H1 (cell line): ENCODE measurements around the gene ADCK1. TPM values are rescaled to one million over a fixed set of nuclear protein-coding genes. Genes with fewer than 3 reads are reported as not detected.

Experiments
- CTCF ChIA-PET: fragments of 300-600 bp; sonication (Branson Sonifier 250); formaldehyde crosslinking; loops from one replicate; lab custom pipeline; 2021; ENCODE audit not compliant: partially characterized antibody; lab: Charles Lee
- POLR2A ChIA-PET: fragments of 300-600 bp; sonication (Branson Sonifier 250); formaldehyde crosslinking; loops from one replicate; lab custom pipeline; 2021; ENCODE audit warnings: inconsistent platforms; ENCODE audit not compliant: partially characterized antibody; lab: Charles Lee
- DNase-seq, 2 experiments: peaks; one replicate each; pipeline versions ENCODE4 v3.0.0 to v3.0.0-alpha.2; 2010 to 2022; ENCODE audit warnings: low spot score in 2 of 2, low read depth in 1 of 2, mixed read lengths in 1 of 2
- FAIRE-seq: peaks from 2 replicates; lab custom pipeline; 2011; peaks lifted over from hg19 to GRCh38; lab: Jason Lieb, UNC
- H2AFZ ChIP-seq: 2 replicates; pipeline ENCODE4 v1.8.1; 2012; ENCODE audit warnings: low read length, inconsistent platforms
- H2AK5ac ChIP-seq: 2 replicates; pipeline ENCODE4 v1.6.1; 2013; ENCODE audit warnings: low read depth, low read length
- H2BK120ac ChIP-seq: replicated peaks from 2 replicates; pipeline ENCODE3; 2013; ENCODE audit warnings: low read depth, low read length, inconsistent platforms
- H2BK12ac ChIP-seq: 2 replicates; pipeline ENCODE4 v1.6.1; 2013; ENCODE audit warnings: low read depth, low read length
- H2BK15ac ChIP-seq: 2 replicates; pipeline ENCODE4 v1.6.1; 2013; ENCODE audit warnings: low read length
- H2BK20ac ChIP-seq: 2 replicates; pipeline ENCODE4 v1.6.1; 2013; ENCODE audit warnings: low read length
- H2BK5ac ChIP-seq: 2 replicates; pipeline ENCODE4 v1.6.1; 2013; ENCODE audit warnings: low read depth, low read length
- H3K14ac ChIP-seq: 2 replicates; pipeline ENCODE4 v1.6.1; 2013; ENCODE audit warnings: inconsistent platforms; ENCODE audit not compliant: insufficient read length
- H3K18ac ChIP-seq: 2 replicates; pipeline ENCODE4 v1.6.1; 2013; ENCODE audit warnings: low read length; ENCODE audit errors: extremely low read depth
- H3K23ac ChIP-seq: 2 replicates; pipeline ENCODE4 v1.6.1; 2013; ENCODE audit warnings: inconsistent platforms; ENCODE audit not compliant: insufficient read length
- H3K23me2 ChIP-seq: 2 replicates; pipeline ENCODE4 v1.6.1; 2013; ENCODE audit warnings: low read depth, low read length
- H3K27ac ChIP-seq: 2 replicates; pipeline ENCODE4 v1.6.1; 2011; ENCODE audit warnings: low read depth, low read length, inconsistent platforms
- H3K27me3 ChIP-seq, 4 experiments: replicated peaks in 1 of 4; 1 replicate in 1 of 4; 2 replicates in 3 of 4; pipeline versions ENCODE4 v1.6.1 to v1.8.1; 2011 to 2013; ENCODE audit warnings: low read length in 3 of 4, mild to moderate bottlenecking in 3 of 4, inconsistent platforms in 2 of 4, mixed read lengths in 2 of 4, moderate library complexity in 1 of 4; ENCODE audit not compliant: control insufficient read depth in 3 of 4, insufficient read depth in 3 of 4; ENCODE audit errors: extremely low read depth in 1 of 4
- H3K36me3 ChIP-seq, 4 experiments: 2 replicates each; pipeline versions ENCODE4 v1.6.1 to v1.8.1; 2011 to 2013; ENCODE audit warnings: mild to moderate bottlenecking in 4 of 4, low read length in 3 of 4, moderate library complexity in 2 of 4, control low read depth in 1 of 4, inconsistent platforms in 1 of 4; ENCODE audit not compliant: insufficient read depth in 4 of 4, control insufficient read depth in 2 of 4
- H3K4ac ChIP-seq: replicated peaks from 2 replicates; pipeline ENCODE3; 2013; ENCODE audit warnings: low read length, low read depth, mixed read lengths, inconsistent platforms; ENCODE audit not compliant: insufficient read length
- H3K4me1 ChIP-seq, 4 experiments: replicated peaks in 1 of 4; 1 replicate in 1 of 4; 2 replicates in 3 of 4; pipeline versions ENCODE4 v1.6.1 to v1.8.1; 2011 to 2013; ENCODE audit warnings: low read length in 3 of 4, inconsistent platforms in 2 of 4, mixed read lengths in 1 of 4; ENCODE audit not compliant: insufficient read depth in 4 of 4, control insufficient read depth in 3 of 4
- H3K4me2 ChIP-seq, 2 experiments: 2 replicates each; pipeline versions ENCODE4 v1.6.1 to v1.8.1; 2011 to 2013; ENCODE audit warnings: low read depth in 2 of 2, low read length in 2 of 2, control low read depth in 1 of 2, inconsistent platforms in 1 of 2, mild to moderate bottlenecking in 1 of 2; ENCODE audit not compliant: insufficient read depth in 1 of 2
- H3K4me3 ChIP-seq, 4 experiments: fragments of 200-600, 300-600 bp in 1 of 4; sonication (generic), shearing (Covaris generic), sonication (Bioruptor Twin) in 1 of 4; 2 replicates each; pipeline versions ENCODE4 v1.5.1 to v1.8.1; 2011 to 2016; ENCODE audit warnings: low read length in 4 of 4, low read depth in 3 of 4, control low read depth in 2 of 4, inconsistent platforms in 2 of 4, mild to moderate bottlenecking in 2 of 4, mixed read lengths in 1 of 4, moderate library complexity in 1 of 4; ENCODE audit not compliant: insufficient read depth in 2 of 4; ENCODE audit errors: extremely low read depth in 1 of 4
- H3K56ac ChIP-seq: replicated peaks from 2 replicates; pipeline ENCODE3; 2013; ENCODE audit warnings: low read depth, mild to moderate bottlenecking, mixed read lengths, low read length, inconsistent platforms; ENCODE audit not compliant: insufficient read length
- H3K79me1 ChIP-seq: 2 replicates; pipeline ENCODE4 v1.6.1; 2013; ENCODE audit warnings: low read depth, low read length, control low read depth
- H3K79me2 ChIP-seq, 2 experiments: 2 replicates each; pipeline versions ENCODE4 v1.6.1 to v1.8.1; 2012 to 2013; ENCODE audit warnings: low read length in 2 of 2, mild to moderate bottlenecking in 2 of 2, inconsistent platforms in 1 of 2; ENCODE audit not compliant: insufficient read depth in 2 of 2, control insufficient read depth in 1 of 2
- H3K9ac ChIP-seq, 4 experiments: replicated peaks in 1 of 4; 1 replicate in 1 of 4; 2 replicates in 3 of 4; pipeline versions ENCODE4 v1.6.1 to v1.8.1; 2011 to 2013; ENCODE audit warnings: low read depth in 3 of 4, low read length in 3 of 4, control low read depth in 2 of 4, mild to moderate bottlenecking in 2 of 4, moderate library complexity in 2 of 4, inconsistent platforms in 1 of 4; ENCODE audit errors: extremely low read depth in 1 of 4
- H3K9me3 ChIP-seq, 2 experiments: 2 replicates each; pipeline versions ENCODE4 v1.6.1 to v1.8.1; 2012 to 2013; ENCODE audit warnings: mild to moderate bottlenecking in 2 of 2, moderate library complexity in 2 of 2, control low read depth in 1 of 2, inconsistent platforms in 1 of 2, low read depth in 1 of 2, low read length in 1 of 2, mixed read lengths in 1 of 2; ENCODE audit not compliant: insufficient read depth in 2 of 2
- H4K20me1 ChIP-seq, 2 experiments: replicated peaks in 1 of 2; 2 replicates each; pipeline versions ENCODE3 to v1.8.1; 2011 to 2013; ENCODE audit warnings: inconsistent platforms in 2 of 2, low read length in 2 of 2, mild to moderate bottlenecking in 1 of 2; ENCODE audit not compliant: insufficient read depth in 2 of 2, control insufficient read depth in 1 of 2
- H4K5ac ChIP-seq: 2 replicates; pipeline ENCODE4 v1.6.1; 2013; ENCODE audit warnings: low read length, low read depth, mixed read lengths, inconsistent platforms; ENCODE audit not compliant: insufficient read length
- H4K8ac ChIP-seq: 2 replicates; pipeline ENCODE4 v1.8.0; 2013; ENCODE audit warnings: mild to moderate bottlenecking, moderate library complexity, low read length, inconsistent platforms; ENCODE audit not compliant: insufficient read depth; ENCODE audit errors: extremely low read depth
- H4K91ac ChIP-seq: replicated peaks from 2 replicates; pipeline ENCODE3; 2013; ENCODE audit warnings: low read length, mixed read lengths, inconsistent platforms; ENCODE audit not compliant: insufficient read length
- EP300 ChIP-seq, 2 experiments: IDR thresholded peaks; 1 replicate in 1 of 2; 2 replicates in 1 of 2; pipeline ENCODE4 v1.6.1; 2011 to 2012; ENCODE audit warnings: low read depth in 2 of 2, low read length in 2 of 2, mild to moderate bottlenecking in 2 of 2, borderline replicate concordance in 1 of 2, inconsistent platforms in 1 of 2, moderate library complexity in 1 of 2
- GTF2F1 ChIP-seq: IDR thresholded peaks from 2 replicates; pipeline ENCODE4 v1.6.1; 2012; ENCODE audit warnings: low read depth, low read length, improper control_type of control experiment, borderline replicate concordance
- HDAC2 ChIP-seq, 2 experiments: fragments of 300-600 bp in 1 of 2; sonication (generic) in 1 of 2; IDR thresholded peaks; 2 replicates each; pipeline ENCODE4 v1.6.1; 2011 to 2012; ENCODE audit warnings: low read depth in 2 of 2, low read length in 2 of 2, mild to moderate bottlenecking in 2 of 2, moderate library complexity in 2 of 2, borderline replicate concordance in 1 of 2, inconsistent platforms in 1 of 2
- JUN ChIP-seq: IDR thresholded peaks from 2 replicates; pipeline ENCODE4 v1.6.1; 2011; ENCODE audit warnings: low read depth, mild to moderate bottlenecking, improper control_type of control experiment, low read length
- MAFK ChIP-seq: IDR thresholded peaks from 2 replicates; pipeline ENCODE4 v1.6.1; 2012; ENCODE audit warnings: low read depth, mild to moderate bottlenecking, improper control_type of control experiment, low read length
- NRF1 ChIP-seq: IDR thresholded peaks from 2 replicates; pipeline ENCODE4 v1.6.1; 2011; ENCODE audit warnings: mild to moderate bottlenecking, low read depth, low read length, improper control_type of control experiment
- POLR2A ChIP-seq, 2 experiments: IDR thresholded peaks; 1 replicate in 1 of 2; 2 replicates in 1 of 2; pipeline ENCODE4 v1.6.1; 2011; ENCODE audit warnings: low read depth in 2 of 2, low read length in 2 of 2, mild to moderate bottlenecking in 2 of 2; ENCODE audit errors: control extremely low read depth in 1 of 2
- RNF2 ChIP-seq: fragments of 200-900, 300-1000 bp; sonication (generic); IDR thresholded peaks from 2 replicates; pipeline ENCODE4 v1.7.1; 2016; ENCODE audit warnings: borderline replicate concordance, low read depth, mild to moderate bottlenecking, antibody characterized with exemption, low read length; ENCODE audit not compliant: poor library complexity, severe bottlenecking; ENCODE audit errors: missing control alignments
- RXRA ChIP-seq: IDR thresholded peaks from 2 replicates; pipeline ENCODE4 v1.6.1; 2011; ENCODE audit warnings: low read depth, mild to moderate bottlenecking, low read length, moderate library complexity; ENCODE audit not compliant: insufficient read depth
- SIRT6 ChIP-seq: IDR thresholded peaks from one replicate; pipeline ENCODE4 v1.7.1; 2012; ENCODE audit warnings: low read length, inconsistent platforms
- TAF1 ChIP-seq: IDR thresholded peaks from 2 replicates; pipeline ENCODE4 v1.6.1; 2011; ENCODE audit warnings: mild to moderate bottlenecking, low read depth, low read length
- ZNF274 ChIP-seq: IDR thresholded peaks from 2 replicates; pipeline ENCODE4 v1.7.0; 2012; ENCODE audit warnings: low read length, borderline replicate concordance; ENCODE audit errors: extremely low read depth
- WGBS, 2 experiments: shearing (Covaris generic) in 1 of 2; methylation state at CpG; one replicate each; pipeline versions ENCODE4 v1.1.6 to v1.1.7; 2013 to 2015; ENCODE audit warnings: low lambda C conversion rate in 2 of 2, mixed read lengths in 2 of 2, inconsistent platforms in 1 of 2, low coverage in 1 of 2, missing lambda C conversion rate in 1 of 2; ENCODE audit not compliant: insufficient replicate concordance in 2 of 2, insufficient coverage in 1 of 2, insufficient read length in 1 of 2; ENCODE audit errors: extremely low coverage in 1 of 2, missing lambda C conversion rate in 1 of 2; 5-methylcytosine and 5-hydroxymethylcytosine counted together
- polyA plus RNA-seq, 7 experiments: library from polyadenylated mRNA; depleted of rRNA in 3 of 7; stranded (reverse) in 5 of 7; unstranded in 2 of 7; fragments of >200 nt in 5 of 7; fragments of 200-250 nt in 2 of 7; gene quantifications; 1 replicate in 5 of 7; 2 replicates in 1 of 7; 4 replicates in 1 of 7; pipeline versions ENCODE4 v1.2.1 to v1.2.3, GENCODE V29; 2011 to 2013; ENCODE audit warnings: missing spikeins in 2 of 7, mixed read lengths in 2 of 7
- total RNA-seq: library from RNA; stranded (reverse); fragmentation: NEBNext Ultra II Directional; extraction: Animal tissue kit (Norgen Biotek cat#: 25700); gene quantifications from 2 replicates; pipeline ENCODE4 v1.2.1, GENCODE V29; 2021

The ADCK1 gene
- total and polyA plus RNA-seq, 2 of the 8 experiments (the other 6 are each of a cell fraction or from before 2014, with no cell fraction given), result 11.0 to 16.8 TPM

DNA sequence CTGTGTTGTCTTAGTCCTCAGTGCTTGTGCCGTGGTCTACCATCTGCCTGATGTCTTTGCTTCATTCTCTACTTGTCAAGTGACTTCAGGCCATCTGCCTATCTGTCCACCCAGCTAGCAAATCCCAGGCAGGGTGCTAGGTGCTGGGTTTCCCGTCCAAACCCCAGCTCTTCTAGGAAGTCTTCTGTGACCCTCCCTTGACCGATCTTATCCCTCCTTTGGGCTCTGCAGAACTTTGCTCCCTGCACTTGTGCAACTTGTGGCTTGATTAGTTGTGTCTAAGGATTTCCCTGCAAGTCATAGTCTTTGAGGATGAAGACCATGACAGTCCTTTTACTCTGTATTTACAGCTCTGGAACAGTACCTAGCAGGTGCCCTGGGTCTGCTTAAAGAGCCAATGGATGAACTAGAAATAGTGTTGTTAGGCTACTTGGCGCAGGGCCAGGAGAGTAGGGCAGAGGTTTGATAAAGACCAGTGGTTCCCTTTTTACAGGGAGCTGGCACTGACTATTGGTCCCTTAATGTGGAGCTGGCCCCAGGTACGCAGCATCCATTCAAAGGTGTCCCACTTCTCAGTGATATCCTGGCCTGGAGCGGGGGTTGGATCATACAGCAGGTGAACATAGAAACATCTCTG is 60.1 kb downstream of the ADCK1 start:
- no peaks in the 10 kb centered on the region for H3K79me1 ChIP-seq
- no peak overlapping the region for H3K9ac ChIP-seq
- H3K27ac ChIP-seq, result no peak overlapping the region
- no peak overlapping the region for H2BK5ac ChIP-seq
- no peak overlapping the region for H2BK20ac ChIP-seq
- H3K4ac ChIP-seq, result no peak overlapping the region
- ChIA-PET POLR2A (no interaction called here), CTCF (interaction anchor here (0.8 to 7.2 kb wide), 13 partner anchors 9 to 737 kb away, joined by 3 to 80 read pairs (median 4); no protein-coding TSS in a partner anchor)
- WGBS, 2 experiments, result 89% methylated on average over 6 of the region's 6 CpGs; no CpG with 5 or more reads in 1 of the 2 experiments
- no peak overlapping the region for H3K56ac ChIP-seq
- H2BK15ac ChIP-seq, result no peak overlapping the region
- no peak overlapping the region for H4K91ac ChIP-seq
- H2BK120ac ChIP-seq, result no peak overlapping the region
- no peak overlapping the region for H3K23ac ChIP-seq
- no peak for FAIRE-seq
- H3K27me3 ChIP-seq, result no peaks in the 10 kb centered on the region
- no peak overlapping the region for H3K18ac ChIP-seq
- H4K20me1 ChIP-seq, result no peaks in the 10 kb centered on the region
- H3K36me3 ChIP-seq, result no peaks in the 10 kb centered on the region; a peak in 1 of 8 replicates
- H4K8ac ChIP-seq, result no peak overlapping the region
- H3K4me2 ChIP-seq, result no peak overlapping the region
- H3K23me2 ChIP-seq, result no peaks in the 10 kb centered on the region
- no peaks in the 10 kb centered on the region for H3K4me1 ChIP-seq
- H2AK5ac ChIP-seq, result no peak overlapping the region
- H3K14ac ChIP-seq, result no peak overlapping the region
- H2BK12ac ChIP-seq, result no peak overlapping the region; the same call in 1 of the 2 replicates
- H3K9me3 ChIP-seq, result no peaks in the 10 kb centered on the region
- no peak overlapping the region for H2AFZ ChIP-seq
- H3K4me3 ChIP-seq, result no peak overlapping the region
- DNase-seq, result no peak
- no peaks in the 10 kb centered on the region for H3K79me2 ChIP-seq
- no peak overlapping the region for H4K5ac ChIP-seq
- TF ChIP-seq JUN, result no peak
- TF ChIP-seq RXRA, result no peak
- no peak for TF ChIP-seq TAF1
- no peak for TF ChIP-seq HDAC2 (IDR thresholded peaks at IDR 0.05; ENCODE audit: borderline replicate concordance in 1 of 2, low read depth in 2 of 2, low read length in 2 of 2)
- TF ChIP-seq MAFK, result no peak
- no peak for TF ChIP-seq EP300 (IDR thresholded peaks at IDR 0.05; ENCODE audit: borderline replicate concordance in 1 of 2, low read depth in 2 of 2, low read length in 2 of 2)
- TF ChIP-seq ZNF274, result no peak
- TF ChIP-seq RNF2, result no peak
- no peak for TF ChIP-seq NRF1
- TF ChIP-seq GTF2F1, result no peak
- TF ChIP-seq SIRT6, result no peak
- TF ChIP-seq POLR2A (IDR thresholded peaks at IDR 0.05; ENCODE audit: control extremely low read depth in 1 of 2, low read depth in 2 of 2, low read length in 2 of 2), result no peak
